Measurements from ENCODE around the gene PVALB.

The PVALB gene

GRCh38 chr22:36809351-36809750 is 7.5 kb downstream of the PVALB start:
- no peak for DNase-seq

- DNase-seq, result peak; percentile 90
Observed at GRCh38 chr22:36808721-36809344, 8.0 kb downstream of the PVALB start.

DNA sequence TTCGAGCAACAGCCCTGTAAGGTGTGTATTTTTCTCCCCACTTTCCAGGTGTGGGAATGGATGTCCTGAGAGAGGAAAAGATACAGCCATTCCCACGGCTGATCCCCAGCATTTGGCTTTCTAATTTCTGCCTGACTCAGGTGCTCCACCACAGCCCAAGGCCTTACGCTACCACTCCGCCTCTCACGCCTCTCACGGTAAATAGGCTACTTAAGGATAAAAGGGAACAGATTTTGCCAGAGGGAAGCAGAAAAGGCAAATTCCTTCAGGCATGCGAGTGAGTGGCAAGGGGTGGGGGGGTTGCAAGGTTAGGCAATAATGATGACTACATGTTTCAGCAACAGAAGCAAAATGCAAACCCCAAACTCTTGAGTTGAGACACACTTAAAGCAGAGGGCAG is 9.2 kb downstream of the PVALB start:
- no peak for DNase-seq

DNA sequence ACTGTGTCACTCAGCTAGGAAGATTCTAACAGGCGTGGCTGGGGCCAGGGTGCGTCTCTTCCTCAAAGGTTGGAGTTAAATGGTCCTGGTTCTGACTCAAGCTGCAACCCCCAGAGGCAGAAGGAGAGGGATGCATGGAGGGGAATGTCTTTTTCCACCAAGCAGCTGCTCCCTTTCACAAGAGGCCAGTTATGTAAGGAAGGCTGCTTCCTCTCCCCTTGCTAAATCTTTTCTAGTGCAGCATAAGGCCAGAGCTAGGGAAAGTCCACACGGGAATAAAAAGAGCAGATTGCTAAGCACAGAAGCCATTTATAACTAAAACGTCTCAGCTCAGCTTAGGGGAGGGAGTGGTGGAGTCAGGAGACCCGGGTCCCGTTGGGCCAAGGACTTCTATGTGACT is 10.0 kb downstream of the PVALB start:
- DNase-seq, result no peak

DNA sequence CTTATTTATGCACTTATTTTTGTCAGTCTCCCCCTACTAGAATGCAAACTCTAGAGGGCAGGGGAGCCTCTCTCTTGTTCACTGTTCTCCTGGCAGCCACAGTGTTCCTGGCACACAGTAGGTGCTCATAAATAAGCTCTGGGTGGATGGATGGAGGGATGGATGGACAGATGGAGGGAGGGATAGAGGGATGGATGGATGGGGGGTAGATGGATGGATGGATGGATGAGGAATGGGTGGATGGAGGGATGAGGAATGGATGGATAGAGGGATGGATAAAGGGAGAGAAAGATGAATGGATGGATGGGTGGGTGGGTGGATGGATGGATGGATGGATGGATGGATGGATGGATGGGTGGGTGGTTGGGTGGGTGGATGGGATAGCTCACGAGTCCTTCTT is 13.5 kb downstream of the PVALB start:
- DNase-seq, result no peak

- no peak for DNase-seq
Observed at GRCh38 chr22:36798674-36799066, 18.2 kb downstream of the PVALB start.

DNA sequence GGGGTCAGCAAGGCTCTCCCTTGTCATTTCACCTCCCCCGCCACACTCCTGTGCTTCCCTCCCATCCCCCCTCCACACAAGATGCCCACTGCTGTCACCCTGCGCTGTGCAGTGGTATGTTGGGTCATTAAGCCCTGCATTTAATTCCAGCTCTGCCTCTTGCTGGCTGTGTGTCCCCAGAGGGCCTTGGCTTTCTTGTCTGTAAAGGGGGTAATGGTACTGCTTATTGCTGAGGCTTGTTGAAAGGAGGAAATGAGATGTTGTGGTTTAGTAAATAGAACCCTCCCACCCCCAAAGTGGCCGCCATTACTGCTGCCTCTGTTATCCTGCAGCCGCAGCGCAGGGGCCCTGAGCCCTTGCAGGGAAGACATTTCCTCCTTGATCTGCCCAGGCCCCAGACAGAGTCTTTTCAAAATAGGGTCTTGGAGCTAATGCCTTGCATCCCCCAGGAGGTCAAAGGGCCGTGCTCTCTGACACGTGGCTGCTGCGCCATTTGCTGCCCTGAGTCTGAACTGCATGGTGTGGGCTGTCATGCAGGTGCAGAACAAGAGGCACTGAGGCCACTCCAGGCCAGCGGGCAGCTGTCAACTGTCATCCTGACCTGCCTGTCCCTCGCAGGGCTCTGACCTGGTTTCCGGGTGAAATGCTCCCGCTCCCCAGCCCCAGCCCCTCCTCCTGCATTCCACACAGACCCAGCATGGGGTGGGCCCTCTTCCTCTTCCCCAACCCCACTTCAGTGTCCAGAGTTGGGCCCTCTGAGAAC is 18.7 kb downstream of the PVALB start:
- peak; percentile 32 for DNase-seq

- DNase-seq, result no peak
Observed at GRCh38 chr22:36797374-36797773, 19.5 kb downstream of the PVALB start.

GRCh38 chr22:36796552-36797175 is 20.2 kb downstream of the PVALB start:
- no peak for DNase-seq

- no peak for DNase-seq
Observed at GRCh38 chr22:36795633-36796032, 21.2 kb downstream of the PVALB start.

- DNase-seq, result no peak
Observed at GRCh38 chr22:36790648-36791047, 26.2 kb downstream of the PVALB start.

DNA sequence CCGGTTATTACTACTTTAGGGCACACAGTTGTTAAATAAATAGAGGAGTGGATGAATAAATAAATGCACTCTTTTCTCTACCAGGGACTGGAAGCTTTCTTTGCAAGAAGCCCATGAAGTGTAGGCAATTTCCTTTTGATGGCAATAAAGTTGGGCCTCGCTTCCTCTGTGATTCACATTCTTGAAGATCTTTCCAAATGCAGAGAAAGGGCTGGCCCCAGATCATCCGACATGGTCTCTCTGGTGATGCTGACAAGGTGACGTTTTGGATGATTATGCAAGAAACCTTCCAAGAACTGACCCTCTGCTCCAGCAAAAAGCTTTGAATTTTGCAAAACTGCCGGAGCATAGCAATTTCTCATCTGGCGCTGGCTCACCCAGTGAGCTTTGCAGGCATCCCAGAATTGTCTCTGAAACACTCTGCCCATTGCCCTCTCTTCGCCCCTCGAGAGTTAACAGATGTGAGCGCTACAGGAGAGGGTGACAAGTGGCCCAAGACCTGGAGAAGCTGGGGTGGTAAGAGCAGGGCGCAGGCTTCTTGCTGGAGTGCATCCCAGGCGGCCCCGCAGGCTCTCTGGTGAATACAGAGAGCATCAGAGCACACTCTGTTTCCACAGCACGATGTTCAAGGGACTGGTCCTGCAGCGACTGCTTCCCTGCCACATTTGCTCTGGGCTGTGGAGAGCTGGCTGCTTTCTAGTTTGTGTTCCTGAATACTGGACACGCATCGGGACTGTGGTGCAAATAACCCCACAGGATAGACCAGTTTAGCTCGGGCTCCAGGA is 29.4 kb downstream of the PVALB start:
- no peak for DNase-seq

- DNase-seq, result no peak
Observed at GRCh38 chr22:36783743-36784142, 33.1 kb downstream of the PVALB start.

- DNase-seq, result peak; percentile 62
Observed at GRCh38 chr22:36781656-36782627, 34.9 kb downstream of the PVALB start.

GRCh38 chr22:36778020-36778419 is 38.8 kb downstream of the PVALB start:
- DNase-seq, result no peak

GRCh38 chr22:36776722-36777121 is 40.1 kb downstream of the PVALB start:
- no peak for DNase-seq

DNA sequence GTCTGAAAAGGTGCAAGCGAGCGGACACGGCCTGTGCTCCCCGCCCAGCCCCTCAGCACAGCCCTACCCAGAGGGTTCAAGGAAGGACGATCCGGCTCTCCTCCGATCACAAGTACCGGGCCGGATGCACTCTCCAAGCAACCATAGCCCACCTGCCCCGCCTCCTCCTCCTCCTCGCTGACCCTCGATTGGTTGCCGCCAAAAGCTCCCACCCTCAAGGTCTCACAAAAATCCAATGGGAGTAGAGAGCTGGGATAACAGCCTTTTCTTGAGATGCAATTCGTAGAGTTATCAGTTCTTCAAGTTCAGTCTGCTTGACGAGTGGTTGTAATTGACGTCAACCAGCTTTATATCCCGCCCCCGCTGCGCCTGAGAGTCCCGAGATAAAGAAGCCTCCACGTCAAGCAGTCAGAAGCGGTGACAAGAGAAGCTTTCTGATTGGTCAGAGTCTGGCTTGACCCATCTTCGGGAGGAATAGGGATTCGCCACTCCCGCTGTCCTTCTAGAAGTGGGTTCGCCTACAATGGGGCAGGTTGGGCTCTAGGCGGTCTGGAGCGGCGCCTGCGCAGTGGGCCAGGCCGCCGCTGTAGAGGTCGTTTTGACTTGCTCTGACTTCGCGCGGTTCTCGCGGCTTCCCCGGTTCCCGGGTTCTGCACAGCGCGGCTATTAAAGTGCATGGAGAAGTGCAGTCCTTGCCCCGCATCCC is 40.7 kb downstream of the PVALB start, which contains the start of gene IFT27:
IFT27 (minus strand) TSS at position 156 of the 706 bp plus-strand sequence. CDS start 412 bp downstream, outside the sequence.
- peak; percentile 100 for DNase-seq

DNA sequence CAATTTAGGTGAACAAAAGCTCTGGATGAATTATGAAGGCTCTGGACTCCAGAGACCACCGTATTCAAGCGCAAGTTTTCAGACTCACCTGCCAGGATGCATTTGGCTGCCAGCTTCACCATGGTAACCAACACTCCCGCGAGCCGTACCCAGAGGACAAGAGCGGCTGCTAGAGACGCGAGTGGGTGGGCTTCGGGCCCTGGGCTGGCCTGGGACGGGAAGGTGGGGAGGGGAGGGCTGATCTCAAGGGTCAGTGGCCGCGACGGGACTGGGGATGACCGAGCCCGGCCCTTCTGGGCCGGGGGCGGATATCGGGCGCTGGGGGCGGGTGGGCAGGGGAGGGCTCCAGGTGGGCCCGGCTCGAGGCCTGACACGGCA is 41.3 kb downstream of the PVALB start:
- DNase-seq, result no peak

- DNase-seq, result no peak
Observed at GRCh38 chr22:36773935-36774334, 42.9 kb downstream of the PVALB start.

DNA sequence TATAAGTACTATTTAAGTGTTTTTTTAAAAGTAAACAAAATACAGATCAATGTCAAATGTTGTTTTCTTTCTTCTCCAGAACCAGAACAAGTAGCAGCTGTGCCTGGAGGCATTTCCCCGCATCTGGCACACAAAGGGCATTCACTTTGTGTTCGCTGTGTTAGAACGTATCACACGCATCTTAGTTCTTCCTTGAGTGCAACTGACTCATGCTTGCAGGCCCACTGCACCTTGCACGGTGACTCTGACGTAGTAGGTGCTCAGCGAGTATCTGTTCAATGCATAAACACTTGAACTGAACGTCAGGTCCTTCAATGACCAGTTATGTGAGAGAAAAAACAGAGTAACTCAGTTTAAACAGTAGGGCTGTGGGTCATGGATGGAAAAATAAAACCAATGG is 44.4 kb downstream of the PVALB start:
- no peak for DNase-seq

GRCh38 chr22:36771356-36772063 is 45.3 kb downstream of the PVALB start:
- DNase-seq, result no peak

All from DMS153 (cell line).